Gastrocnemius medialis (tissue), 4 donors: ENCODE measurements around the gene CDK10.

Experiments
- CTCF ChIP-seq, 5 experiments: fragments of 450-650 bp in 3 of 5; fragments of 200-600 bp in 2 of 5; sonication (generic) in 2 of 5; IDR thresholded peaks in 4 of 5; conservative IDR thresholded peaks in 1 of 5; 1 replicate in 4 of 5; 2 replicates in 1 of 5; pipeline ENCODE4 v1.5.1; 2016 to 2019; ENCODE audit warnings: antibody characterized with exemption in 5 of 5, mild to moderate bottlenecking in 3 of 5, moderate library complexity in 3 of 5
- POLR2A ChIP-seq, 2 donors: fragments of 450-650 bp; IDR thresholded peaks; one replicate each; pipeline ENCODE4 v1.6.1; 2017; ENCODE audit warnings: antibody characterized with exemption in 2 of 2, mild to moderate bottlenecking in 2 of 2, moderate library complexity in 2 of 2

- TF ChIP-seq CTCF (IDR thresholded peaks at IDR 0.05 in 4 of 5, conservative IDR thresholded peaks at IDR 0.05 in 1 of 5): no peak
- no peak for TF ChIP-seq POLR2A (IDR thresholded peaks at IDR 0.05)
These were observed 7.7 kb downstream of the CDK10 start for GRCh38 chr16:89693931-89694783.
